Liver (tissue), 9 donors: ENCODE results near the gene TECTB. TPM values are rescaled to one million over a fixed set of nuclear protein-coding genes. Genes with fewer than 3 reads are reported as not detected.

Source experiments
- DNase-seq: peaks from one replicate; pipeline ENCODE4 v3.0.0-alpha.2; 2017; ENCODE audit warnings: low spot score
- H3K27ac ChIP-seq, 2 donors: one replicate each; pipeline ENCODE4 v1.7.0; 2013; ENCODE audit warnings: inconsistent platforms in 2 of 2, low read length in 2 of 2, control low read depth in 1 of 2, low read depth in 1 of 2, mild to moderate bottlenecking in 1 of 2
- H3K27me3 ChIP-seq, 4 donors: one replicate each; pipeline versions ENCODE4 v1.6.1 to v1.7.0; 2013; ENCODE audit warnings: low read length in 3 of 4, inconsistent platforms in 1 of 4, mild to moderate bottlenecking in 1 of 4, moderate library complexity in 1 of 4; ENCODE audit not compliant: control insufficient read depth in 4 of 4, insufficient read depth in 4 of 4
- H3K36me3 ChIP-seq, 4 donors: one replicate each; pipeline versions ENCODE4 v1.6.1 to v1.7.0; 2013; ENCODE audit warnings: low read length in 3 of 4, mild to moderate bottlenecking in 3 of 4, low read depth in 1 of 4, moderate library complexity in 1 of 4; ENCODE audit not compliant: control insufficient read depth in 4 of 4, insufficient read depth in 3 of 4
- H3K4me1 ChIP-seq, 4 donors: one replicate each; pipeline versions ENCODE4 v1.6.1 to v1.7.0; 2013; ENCODE audit warnings: low read length in 3 of 4, mild to moderate bottlenecking in 3 of 4, moderate library complexity in 1 of 4; ENCODE audit not compliant: control insufficient read depth in 4 of 4, insufficient read depth in 4 of 4
- H3K4me3 ChIP-seq, 3 donors: one replicate each; pipeline versions ENCODE4 v1.6.1 to v1.7.0; 2013; ENCODE audit warnings: low read length in 3 of 3, control low read depth in 1 of 3, low read depth in 1 of 3, mild to moderate bottlenecking in 1 of 3
- H3K9ac ChIP-seq, 2 donors: one replicate each; pipeline ENCODE4 v1.7.0; 2013; ENCODE audit warnings: low read length in 2 of 2, mild to moderate bottlenecking in 2 of 2, moderate library complexity in 2 of 2, control low read depth in 1 of 2, low read depth in 1 of 2
- H3K9me3 ChIP-seq, 4 donors: one replicate each; pipeline versions ENCODE4 v1.6.1 to v1.7.0; 2013; ENCODE audit warnings: low read length in 3 of 4; ENCODE audit not compliant: control insufficient read depth in 4 of 4
- ATF3 ChIP-seq: IDR thresholded peaks from 2 replicates; pipeline ENCODE4 v1.6.1; 2016; ENCODE audit warnings: antibody characterized with exemption
- CTCF ChIP-seq: fragments of 150-350 bp; IDR thresholded peaks from 2 replicates; pipeline ENCODE4 v1.5.1; 2017; ENCODE audit warnings: improper control_type of control experiment, low read depth, low read length; ENCODE audit not compliant: missing input control
- EGR1 ChIP-seq, 2 donors: IDR thresholded peaks; 2 replicates each; pipeline ENCODE4 v1.6.1; 2016 to 2018; ENCODE audit warnings: antibody characterized with exemption in 2 of 2, low read depth in 2 of 2
- FOXA1 ChIP-seq: IDR thresholded peaks from 2 replicates; pipeline ENCODE4 v1.6.1; 2016; ENCODE audit warnings: antibody characterized with exemption
- FOXA2 ChIP-seq: IDR thresholded peaks from 2 replicates; pipeline ENCODE4 v1.6.1; 2016; ENCODE audit warnings: antibody characterized with exemption
- GABPA ChIP-seq, 2 donors: IDR thresholded peaks in 1 of 2; conservative IDR thresholded peaks in 1 of 2; 2 replicates each; pipeline ENCODE4 v1.6.1; 2016; ENCODE audit warnings: antibody characterized with exemption in 2 of 2, mild to moderate bottlenecking in 1 of 2, moderate library complexity in 1 of 2
- HNF4A ChIP-seq, 2 donors: conservative IDR thresholded peaks; 2 replicates each; pipeline ENCODE4 v1.6.1; 2016; ENCODE audit warnings: antibody characterized with exemption in 2 of 2, mild to moderate bottlenecking in 2 of 2
- HNF4G ChIP-seq: IDR thresholded peaks from 2 replicates; pipeline ENCODE4 v1.6.1; 2016; ENCODE audit warnings: antibody characterized with exemption
- JUND ChIP-seq, 2 donors: IDR thresholded peaks; 2 replicates each; pipeline ENCODE4 v1.6.1; 2016; ENCODE audit warnings: antibody characterized with exemption in 2 of 2
- MAX ChIP-seq: IDR thresholded peaks from 2 replicates; pipeline ENCODE4 v1.6.1; 2016; ENCODE audit warnings: antibody characterized with exemption
- NR2F2 ChIP-seq: IDR thresholded peaks from 2 replicates; pipeline ENCODE4 v1.6.1; 2016; ENCODE audit warnings: antibody characterized with exemption
- RAD21 ChIP-seq, 2 donors: IDR thresholded peaks; 2 replicates each; pipeline ENCODE4 v1.6.1; 2016; ENCODE audit warnings: antibody characterized with exemption in 2 of 2, mild to moderate bottlenecking in 2 of 2
- REST ChIP-seq: IDR thresholded peaks from 2 replicates; pipeline ENCODE4 v1.6.1; 2016; ENCODE audit warnings: antibody characterized with exemption, mild to moderate bottlenecking
- RXRA ChIP-seq, 2 donors: IDR thresholded peaks; 2 replicates each; pipeline ENCODE4 v1.6.1; 2017 to 2018; ENCODE audit warnings: antibody characterized with exemption in 2 of 2, mild to moderate bottlenecking in 1 of 2
- SP1 ChIP-seq: IDR thresholded peaks from 2 replicates; pipeline ENCODE4 v1.6.1; 2018; ENCODE audit warnings: antibody characterized with exemption, mild to moderate bottlenecking
- TAF1 ChIP-seq: conservative IDR thresholded peaks from 2 replicates; pipeline ENCODE4 v1.6.1; 2016; ENCODE audit warnings: antibody characterized with exemption, mild to moderate bottlenecking
- YY1 ChIP-seq: IDR thresholded peaks from 2 replicates; pipeline ENCODE4 v1.6.1; 2016; ENCODE audit warnings: antibody characterized with exemption, mild to moderate bottlenecking
- ZBTB33 ChIP-seq: IDR thresholded peaks from 2 replicates; pipeline ENCODE4 v1.6.1; 2016; ENCODE audit warnings: antibody characterized with exemption
- WGBS: extraction: QIAGEN DNeasy Blood & Tissue Kit; methylation state at CpG from one replicate; pipeline ENCODE4 v1.1.7; 2013; 5-methylcytosine and 5-hydroxymethylcytosine counted together
- polyA plus RNA-seq, 2 donors: library from polyadenylated mRNA; stranded (reverse) in 1 of 2; unstranded in 1 of 2; fragments of 200-250 nt in 1 of 2; fragments of >200 nt in 1 of 2; fragmentation: Nextera tagmentation in 1 of 2; extraction: Ambion mirVana in 1 of 2; gene quantifications; one replicate each; pipeline versions ENCODE4 v1.2.1 to v1.2.3, GENCODE V29; 2013 to 2015
- total RNA-seq, 2 donors: library from RNA; depleted of rRNA; stranded (reverse); fragments of >200 nt; gene quantifications; one replicate each; pipeline ENCODE4 v1.2.3, GENCODE V29; 2014
- donor health status: healthy.
- donor health status: healthy.
- donor health status: healthy.
- donor health status: healthy.
- donor health status: healthy.

TECTB gene
- total and polyA plus RNA-seq, 4 donors: 0.05 to 0.44 (median 0.08) TPM

- TF ChIP-seq RXRA (IDR thresholded peaks at IDR 0.05) (peak; percentile 82 to 92), HNF4G (no peak), ZBTB33 (peak; percentile 18), RAD21 (IDR thresholded peaks at IDR 0.05) (peak in 1 of 2 donors; percentile 32), CTCF (no peak), JUND (IDR thresholded peaks at IDR 0.05) (peak in 1 of 2 donors; percentile 26), FOXA2 (no peak), MAX (no peak), GABPA (IDR thresholded peaks at IDR 0.05 in 1 of 2, conservative IDR thresholded peaks at IDR 0.05 in 1 of 2) (no peak), SP1 (peak; percentile 74), HNF4A (conservative IDR thresholded peaks at IDR 0.05) (peak; percentile 55 to 75), NR2F2 (no peak)
- H3K9ac ChIP-seq: no peak overlapping the region
- peak; percentile 45 for DNase-seq
- no peak overlapping the region for H3K4me3 ChIP-seq
- no peaks in the 10 kb centered on the region for H3K36me3 ChIP-seq
- no peaks in the 10 kb centered on the region for H3K9me3 ChIP-seq
- WGBS: 43% methylated on average over 5 of the region's 5 CpGs
- H3K4me1 ChIP-seq: peaks cover 0 to 12% (median 6%) of the 10 kb centered on the region in 4 donors
- H3K27ac ChIP-seq: no peak overlapping the region
- no peaks in the 10 kb centered on the region for H3K27me3 ChIP-seq
These were observed 49.5 kb downstream of the TECTB start for GRCh38 chr10:112332509-112333228.

GRCh38 chr10:112333452-112333851 lies 50.3 kb downstream of the TECTB start:
- TF ChIP-seq SP1: no peak
- no peak for TF ChIP-seq MAX
- TF ChIP-seq GABPA (IDR thresholded peaks at IDR 0.05 in 1 of 2, conservative IDR thresholded peaks at IDR 0.05 in 1 of 2): no peak
- TF ChIP-seq ATF3: no peak
- no peak for TF ChIP-seq FOXA1
- TF ChIP-seq RAD21 (IDR thresholded peaks at IDR 0.05): no peak
- no peak for TF ChIP-seq TAF1
- TF ChIP-seq CTCF: no peak
- TF ChIP-seq HNF4G: no peak
- TF ChIP-seq YY1: no peak
- TF ChIP-seq REST: no peak
- TF ChIP-seq FOXA2: no peak
- TF ChIP-seq EGR1 (IDR thresholded peaks at IDR 0.05; ENCODE audit: low read depth in 2 of 2): no peak
- TF ChIP-seq RXRA (IDR thresholded peaks at IDR 0.05): no peak
- TF ChIP-seq JUND (IDR thresholded peaks at IDR 0.05): no peak
- no peaks in the 10 kb centered on the region for H3K9me3 ChIP-seq
- no peak overlapping the region for H3K4me3 ChIP-seq
- H3K27me3 ChIP-seq: no peaks in the 10 kb centered on the region
- no peak overlapping the region for H3K27ac ChIP-seq
- no peaks in the 10 kb centered on the region for H3K36me3 ChIP-seq
- peaks cover 0 to 12% (median 6%) of the 10 kb centered on the region in 4 donors for H3K4me1 ChIP-seq
- DNase-seq: no peak
- 83% methylated on average over 4 of the region's 4 CpGs for WGBS
- no peak overlapping the region for H3K9ac ChIP-seq
